ENCODE measurements around the gene C6orf89.

The C6orf89 gene

GRCh38 chr6:36852481-36853147 is 33.1 kb upstream of the C6orf89 start:
- no peak for DNase-seq

- DNase-seq, result no peak
Observed at GRCh38 chr6:36853325-36853724, 32.4 kb upstream of the C6orf89 start.

GRCh38 chr6:36855750-36856149 is 30.0 kb upstream of the C6orf89 start:
- no peak for DNase-seq

- DNase-seq, result no peak
Observed at GRCh38 chr6:36856277-36856676, 29.5 kb upstream of the C6orf89 start.

- DNase-seq, result no peak
Observed at GRCh38 chr6:36857325-36857724, 28.4 kb upstream of the C6orf89 start.

GRCh38 chr6:36858407-36858981 is 27.3 kb upstream of the C6orf89 start:
- no peak for DNase-seq

GRCh38 chr6:36860126-36860525 is 25.6 kb upstream of the C6orf89 start:
- no peak for DNase-seq

- DNase-seq, result no peak
Observed at GRCh38 chr6:36862164-36862847, 23.4 kb upstream of the C6orf89 start.

- no peak for DNase-seq
Observed at GRCh38 chr6:36862848-36863382, 22.8 kb upstream of the C6orf89 start.

GRCh38 chr6:36863670-36864540 is 21.8 kb upstream of the C6orf89 start:
- DNase-seq, result no peak

GRCh38 chr6:36865835-36866234 is 19.9 kb upstream of the C6orf89 start:
- DNase-seq, result no peak

GRCh38 chr6:36867471-36868224 is 18.1 kb upstream of the C6orf89 start:
- no peak for DNase-seq

- DNase-seq, result no peak
Observed at GRCh38 chr6:36871686-36872085, 14.1 kb upstream of the C6orf89 start.

GRCh38 chr6:36873115-36873514 is 12.6 kb upstream of the C6orf89 start:
- DNase-seq, result no peak

GRCh38 chr6:36873612-36874442 is 11.9 kb upstream of the C6orf89 start:
- peak; percentile 44 for DNase-seq

- peak; percentile 98 for DNase-seq
Observed at GRCh38 chr6:36874443-36875249, 11.1 kb upstream of the C6orf89 start, which contains the start of gene PPIL1. Gene PPIL1, minus strand, starts transcription at chr6:36874803. Its CDS starts 31 bp downstream, at chr6:36874772.

GRCh38 chr6:36875250-36875633 is 10.5 kb upstream of the C6orf89 start:
- peak; percentile 47 for DNase-seq

GRCh38 chr6:36884610-36885009 is 1.1 kb upstream of the C6orf89 start:
- DNase-seq, result no peak

- no peak for DNase-seq
Observed at GRCh38 chr6:36886950-36887618, 1.3 kb downstream of the C6orf89 start.
